PC-3 (cell line): ENCODE data around the gene TEX55. TPM values are rescaled to one million over a fixed set of nuclear protein-coding genes. Genes with fewer than 3 reads are reported as not detected.
"Not testable (repeated sequence)": the region's sequence is repeated elsewhere in the genome, so short reads cannot be mapped to it uniquely, and the experiment has no call there.

Experiments
- ATAC-seq: fragments of 200-7000 bp; cut with Tn5 transposase; 2 replicates; pipeline ENCODE4 v1.9.1; 2020; ENCODE audit warnings: mild to moderate bottlenecking, moderate library complexity
- BruUV-seq: library from RNA; stranded (reverse); fragments of 400-500 nt; replicated peaks from 2 replicates; lab custom pipeline; 2021; lab: Mats Ljungman, UMichigan
- CTCF ChIA-PET: fragments of 300-600 bp; sonication (Branson Sonifier 250); formaldehyde crosslinking; loops from one replicate; lab custom pipeline; 2022; ENCODE audit warnings: antibody characterized with exemption; lab: Charles Lee
- POLR2A ChIA-PET: fragments of 300-600 bp; sonication (Branson Sonifier 250); formaldehyde crosslinking; loops from one replicate; lab custom pipeline; 2022; ENCODE audit warnings: antibody characterized with exemption; ENCODE audit not compliant: unreplicated experiment; lab: Charles Lee
- DNase-seq: peaks from one replicate; pipeline ENCODE4 v3.0.0-alpha.2; 2015
- H2AFZ ChIP-seq: fragments of 300-600 bp; sonication (generic); 2 replicates; pipeline ENCODE4 v1.6.0; 2016; ENCODE audit warnings: antibody characterized with exemption, low read length
- H3F3A ChIP-seq: fragments of 300-600 bp; sonication (generic); one replicate; pipeline ENCODE4 v1.6.0; 2017; ENCODE audit warnings: antibody characterized with exemption, low read length, control low read depth, mild to moderate bottlenecking; ENCODE audit not compliant: unreplicated experiment
- H3K27ac ChIP-seq: fragments of 300-600 bp; sonication (generic); 2 replicates; pipeline ENCODE4 v1.5.1; 2016; ENCODE audit warnings: mild to moderate bottlenecking, low read length
- H3K27me3 ChIP-seq: fragments of 300-600 bp; sonication (generic); 2 replicates; pipeline ENCODE4 v1.6.1; 2016; ENCODE audit warnings: low read length, mixed read lengths
- H3K36me3 ChIP-seq: fragments of 300-600 bp; sonication (generic); 2 replicates; pipeline ENCODE4 v1.6.1; 2016; ENCODE audit warnings: low read depth, mixed run types, low read length, mixed read lengths
- H3K4me1 ChIP-seq: fragments of 300-600 bp; sonication (generic); 2 replicates; pipeline ENCODE4 v1.5.1; 2016; ENCODE audit warnings: low read length; ENCODE audit not compliant: insufficient read depth
- H3K4me2 ChIP-seq: fragments of 300-600 bp; sonication (generic); 2 replicates; pipeline ENCODE4 v1.6.0; 2016; ENCODE audit warnings: low read length
- H3K4me3 ChIP-seq: fragments of 300-600 bp; sonication (generic); 2 replicates; pipeline ENCODE4 v1.5.1; 2016; ENCODE audit warnings: mild to moderate bottlenecking, low read length, mixed read lengths
- H3K79me2 ChIP-seq: fragments of 300-600 bp; sonication (generic); 2 replicates; pipeline ENCODE4 v1.6.1; 2017; ENCODE audit warnings: low read length, mixed read lengths
- H3K9ac ChIP-seq: fragments of 300-600 bp; sonication (generic); 2 replicates; pipeline ENCODE4 v1.6.0; 2016; ENCODE audit warnings: mild to moderate bottlenecking, low read length
- H3K9me2 ChIP-seq: fragments of 300-600 bp; sonication (generic); replicated peaks from 2 replicates; pipeline ENCODE4 v1.6.1; 2016; ENCODE audit warnings: mixed run types, low read length, mixed read lengths
- H3K9me3 ChIP-seq: fragments of 300-600 bp; sonication (generic); 2 replicates; pipeline ENCODE4 v1.6.1; 2016; ENCODE audit warnings: low read length, mixed read lengths
- H4K20me1 ChIP-seq: fragments of 300-600 bp; sonication (generic); 2 replicates; pipeline ENCODE4 v1.6.1; 2016; ENCODE audit warnings: low read length, mixed read lengths
- EZH2 ChIP-seq: fragments of 300-600 bp; sonication (generic); IDR thresholded peaks from one replicate; pipeline ENCODE4 v1.6.1; 2017; ENCODE audit warnings: antibody characterized with exemption, mild to moderate bottlenecking, low read length; ENCODE audit not compliant: unreplicated experiment
- EZH2phosphoT487 ChIP-seq: fragments of 300-600 bp; sonication (generic); IDR thresholded peaks from 2 replicates; pipeline ENCODE4 v1.6.1; 2018; ENCODE audit warnings: mild to moderate bottlenecking, antibody characterized with exemption, low read length, borderline replicate concordance
- intact Hi-C: fragments of 100-400 bp; cut with micrococcal nuclease; formaldehyde crosslinking; loops from 2 replicates; pipeline ENCODE4 v1.9.0; 2023
- total RNA-seq: library from RNA; depleted of rRNA; stranded (reverse); fragments of >200 nt; gene quantifications from 2 replicates; pipeline ENCODE4 v1.2.3, GENCODE V29; 2014
- TF ChIP-seq, protein P1 (sequence below): fragments of 300-600 bp; sonication (generic); conservative IDR thresholded peaks from 2 replicates; pipeline ENCODE4 v1.5.1; 2017; ENCODE audit warnings: antibody characterized with exemption, low read depth, mild to moderate bottlenecking, low read length

Gene TEX55
- total RNA-seq, 1 experiment from 2014 or later: 0.33 TPM

DNA sequence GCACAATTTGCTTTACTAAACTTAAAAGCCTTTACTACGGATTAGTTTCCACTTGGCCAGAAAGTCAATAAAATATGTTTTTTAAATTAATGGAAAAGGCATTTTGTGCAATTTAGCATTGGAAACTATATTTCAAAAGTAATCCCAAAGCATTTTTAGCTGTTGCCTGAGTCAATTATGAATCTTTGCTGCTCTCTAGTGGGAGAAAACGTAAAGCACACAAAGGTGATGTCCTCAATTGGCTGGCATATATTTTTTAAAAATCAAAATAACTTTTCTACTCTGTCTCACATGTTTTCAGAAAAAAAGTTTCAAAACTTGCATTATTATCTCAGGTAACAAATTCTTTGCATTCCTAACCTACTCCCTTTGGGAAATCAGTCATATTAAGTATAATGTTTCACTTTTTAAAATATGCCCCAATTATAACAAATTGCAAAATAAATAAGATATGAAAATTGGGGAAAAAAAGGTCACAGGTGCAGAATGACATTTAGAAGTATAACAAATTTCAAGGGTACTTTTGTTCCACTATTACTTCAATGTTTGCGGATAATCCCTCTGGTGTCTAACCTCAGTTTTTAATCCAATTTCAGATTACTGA is 47.2 kb upstream of the TEX55 start:
- Histone ChIP-seq H3K9ac (no peak overlapping the region), H3K79me2 (no peaks in the 10 kb centered on the region), H3K27ac (no peak overlapping the region), H4K20me1 (no peaks in the 10 kb centered on the region), H2AFZ (no peak overlapping the region), H3K9me3 (no peaks in the 10 kb centered on the region), H3K36me3 (no peaks in the 10 kb centered on the region), H3K27me3 (no peaks in the 10 kb centered on the region; the same call in 1 of the 2 replicates), H3K4me2 (no peak overlapping the region), H3K9me2 (no peaks in the 10 kb centered on the region), H3F3A (no peaks in the 10 kb centered on the region), H3K4me3 (no peak overlapping the region), H3K4me1 (no peaks in the 10 kb centered on the region)
- TF ChIP-seq, protein P1, sequence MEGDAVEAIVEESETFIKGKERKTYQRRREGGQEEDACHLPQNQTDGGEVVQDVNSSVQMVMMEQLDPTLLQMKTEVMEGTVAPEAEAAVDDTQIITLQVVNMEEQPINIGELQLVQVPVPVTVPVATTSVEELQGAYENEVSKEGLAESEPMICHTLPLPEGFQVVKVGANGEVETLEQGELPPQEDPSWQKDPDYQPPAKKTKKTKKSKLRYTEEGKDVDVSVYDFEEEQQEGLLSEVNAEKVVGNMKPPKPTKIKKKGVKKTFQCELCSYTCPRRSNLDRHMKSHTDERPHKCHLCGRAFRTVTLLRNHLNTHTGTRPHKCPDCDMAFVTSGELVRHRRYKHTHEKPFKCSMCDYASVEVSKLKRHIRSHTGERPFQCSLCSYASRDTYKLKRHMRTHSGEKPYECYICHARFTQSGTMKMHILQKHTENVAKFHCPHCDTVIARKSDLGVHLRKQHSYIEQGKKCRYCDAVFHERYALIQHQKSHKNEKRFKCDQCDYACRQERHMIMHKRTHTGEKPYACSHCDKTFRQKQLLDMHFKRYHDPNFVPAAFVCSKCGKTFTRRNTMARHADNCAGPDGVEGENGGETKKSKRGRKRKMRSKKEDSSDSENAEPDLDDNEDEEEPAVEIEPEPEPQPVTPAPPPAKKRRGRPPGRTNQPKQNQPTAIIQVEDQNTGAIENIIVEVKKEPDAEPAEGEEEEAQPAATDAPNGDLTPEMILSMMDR: peak; percentile 94
- no peak for TF ChIP-seq EZH2
- ChIA-PET CTCF (interaction anchor here (0.7 to 2.7 kb wide), 5 partner anchors 50 to 216 kb away, joined by 3 to 28 read pairs (median 7); partner anchors contain the start of gene IGSF11), POLR2A (no interaction called here)
- BruUV-seq: no TSS peak
- intact Hi-C loops: loop anchor here (1.0 kb wide), 3 partner anchors 63 to 216 kb away; no protein-coding TSS in a partner anchor
- ATAC-seq: peak; percentile 55
- DNase-seq: peak; percentile 81

DNA sequence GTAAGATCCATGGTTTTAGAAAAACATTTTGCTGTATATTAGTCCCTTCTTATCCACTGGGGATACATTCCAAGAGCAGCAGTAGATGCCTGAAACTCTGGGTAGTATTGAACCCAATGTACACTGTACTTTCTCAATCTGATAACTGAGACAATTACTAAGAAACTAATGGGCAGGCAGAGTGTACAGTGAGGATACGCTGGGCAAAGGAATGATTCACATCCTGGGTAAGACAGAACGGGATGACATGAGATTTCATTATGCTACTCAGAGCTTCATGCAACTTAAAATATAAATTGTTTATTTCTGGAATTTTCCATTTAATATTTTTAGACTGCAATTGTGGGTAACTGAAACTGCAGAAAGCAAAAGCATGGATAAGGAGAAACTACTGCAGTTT is 46.2 kb upstream of the TEX55 start:
- ATAC-seq (peak; percentile 86), DNase-seq (peak; percentile 26)
- no TSS peak for BruUV-seq
- Histone ChIP-seq H3K27ac (no peak overlapping the region), H3K4me2 (no peak overlapping the region), H3K79me2 (no peaks in the 10 kb centered on the region), H3K9me2 (no peaks in the 10 kb centered on the region), H3K27me3 (no peaks in the 10 kb centered on the region; the same call in 1 of the 2 replicates), H3K4me1 (no peaks in the 10 kb centered on the region), H3K36me3 (no peaks in the 10 kb centered on the region), H3F3A (no peaks in the 10 kb centered on the region), H3K9ac (no peak overlapping the region), H3K4me3 (no peak overlapping the region), H4K20me1 (no peaks in the 10 kb centered on the region), H3K9me3 (no peaks in the 10 kb centered on the region), H2AFZ (no peak overlapping the region)
- intact Hi-C loops: no loop called here
- ChIA-PET POLR2A (no interaction called here), CTCF (interaction anchor here (0.6 to 2.7 kb wide), 3 partner anchors 142 to 217 kb away, joined by 3 to 28 read pairs (median 5); no protein-coding TSS in a partner anchor)
- TF ChIP-seq EZH2phosphoT487 (no peak), EZH2 (no peak)
- TF ChIP-seq, protein P1: no peak

DNA sequence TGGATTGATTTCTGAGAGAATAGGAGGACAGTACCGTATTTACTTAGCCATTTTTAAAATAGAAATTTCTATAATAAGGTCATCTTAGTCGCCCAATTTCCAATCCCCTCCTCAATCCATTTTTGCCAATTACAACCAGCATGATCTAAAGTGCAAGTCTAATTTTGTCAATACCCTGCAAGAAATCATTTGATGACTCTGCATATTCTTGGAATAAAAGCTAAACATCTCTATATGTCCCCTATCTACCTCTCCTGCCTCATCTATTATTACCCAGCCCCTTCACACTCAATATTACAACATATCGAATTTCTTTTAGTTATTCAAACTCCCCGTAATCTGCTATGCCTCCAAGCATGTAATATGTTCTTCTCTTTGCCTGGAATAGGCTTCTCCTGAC is 41.9 kb upstream of the TEX55 start:
- H3K79me2 ChIP-seq: no peaks in the 10 kb centered on the region

DNA sequence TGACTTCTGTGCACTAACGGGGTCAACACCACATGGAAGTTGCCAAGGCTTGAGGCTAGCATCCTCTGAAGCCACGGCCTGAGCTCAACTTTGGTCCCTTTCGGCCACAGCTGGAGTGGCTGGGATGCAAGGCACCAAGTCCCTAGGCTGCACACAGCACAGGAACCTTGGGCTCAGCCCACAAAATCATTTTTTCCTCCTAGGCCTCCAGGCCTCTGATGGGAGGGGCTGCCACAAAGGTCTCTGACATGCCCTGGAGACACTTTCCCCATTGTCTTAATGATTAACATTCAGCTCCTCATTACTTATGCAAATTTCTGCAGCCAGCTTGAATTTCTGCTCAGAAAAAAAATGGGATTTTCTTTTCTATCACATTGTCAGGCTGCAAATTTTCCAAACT is 27.6 kb upstream of the TEX55 start:
- H3K4me2 ChIP-seq, H3K9ac ChIP-seq, H4K20me1 ChIP-seq, H3K27ac ChIP-seq, H3K4me3 ChIP-seq, DNase-seq, H2AFZ ChIP-seq, H3K36me3 ChIP-seq, POLR2A ChIA-PET, H3K4me1 ChIP-seq, H3K27me3 ChIP-seq, H3K79me2 ChIP-seq, ATAC-seq, BruUV-seq, H3F3A ChIP-seq, H3K9me2 ChIP-seq, intact Hi-C loops, CTCF ChIA-PET: not testable (repeated sequence)
- H3K9me3 ChIP-seq: 0 out of 2 replicates have a peak, but pooled peaks cover 11% of the 10 kb centered on the region

More for the DNA sequence above, 41.9 kb upstream of the TEX55 start:
- BruUV-seq: no TSS peak
- no peaks in the 10 kb centered on the region for H3K9me2 ChIP-seq
- H3K4me3 ChIP-seq: no peak overlapping the region
- ATAC-seq: no peak
- DNase-seq: no peak
- H3F3A ChIP-seq: no peaks in the 10 kb centered on the region
- no peaks in the 10 kb centered on the region for H3K9me3 ChIP-seq
- no peaks in the 10 kb centered on the region for H3K36me3 ChIP-seq
- TF ChIP-seq, protein P1: no peak
- TF ChIP-seq EZH2phosphoT487: no peak
- TF ChIP-seq EZH2: no peak
- H2AFZ ChIP-seq: no peak overlapping the region
- H3K4me2 ChIP-seq: no peak overlapping the region
- H3K27me3 ChIP-seq: no peaks in the 10 kb centered on the region; the same call in 1 of the 2 replicates
- H3K27ac ChIP-seq: no peak overlapping the region
- H3K9ac ChIP-seq: no peak overlapping the region
- no peaks in the 10 kb centered on the region for H4K20me1 ChIP-seq
- no peaks in the 10 kb centered on the region for H3K4me1 ChIP-seq
- intact Hi-C loops: no loop called here
- CTCF ChIA-PET: no interaction called here
- POLR2A ChIA-PET: no interaction called here
